ENCODE data around the gene GRK5.

- TF ChIP-seq, protein P1, sequence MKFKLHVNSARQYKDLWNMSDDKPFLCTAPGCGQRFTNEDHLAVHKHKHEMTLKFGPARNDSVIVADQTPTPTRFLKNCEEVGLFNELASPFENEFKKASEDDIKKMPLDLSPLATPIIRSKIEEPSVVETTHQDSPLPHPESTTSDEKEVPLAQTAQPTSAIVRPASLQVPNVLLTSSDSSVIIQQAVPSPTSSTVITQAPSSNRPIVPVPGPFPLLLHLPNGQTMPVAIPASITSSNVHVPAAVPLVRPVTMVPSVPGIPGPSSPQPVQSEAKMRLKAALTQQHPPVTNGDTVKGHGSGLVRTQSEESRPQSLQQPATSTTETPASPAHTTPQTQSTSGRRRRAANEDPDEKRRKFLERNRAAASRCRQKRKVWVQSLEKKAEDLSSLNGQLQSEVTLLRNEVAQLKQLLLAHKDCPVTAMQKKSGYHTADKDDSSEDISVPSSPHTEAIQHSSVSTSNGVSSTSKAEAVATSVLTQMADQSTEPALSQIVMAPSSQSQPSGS (CRISPR knock-in tag; IDR thresholded peaks at IDR 0.05) = no peak
- TF ChIP-seq, protein P2, sequence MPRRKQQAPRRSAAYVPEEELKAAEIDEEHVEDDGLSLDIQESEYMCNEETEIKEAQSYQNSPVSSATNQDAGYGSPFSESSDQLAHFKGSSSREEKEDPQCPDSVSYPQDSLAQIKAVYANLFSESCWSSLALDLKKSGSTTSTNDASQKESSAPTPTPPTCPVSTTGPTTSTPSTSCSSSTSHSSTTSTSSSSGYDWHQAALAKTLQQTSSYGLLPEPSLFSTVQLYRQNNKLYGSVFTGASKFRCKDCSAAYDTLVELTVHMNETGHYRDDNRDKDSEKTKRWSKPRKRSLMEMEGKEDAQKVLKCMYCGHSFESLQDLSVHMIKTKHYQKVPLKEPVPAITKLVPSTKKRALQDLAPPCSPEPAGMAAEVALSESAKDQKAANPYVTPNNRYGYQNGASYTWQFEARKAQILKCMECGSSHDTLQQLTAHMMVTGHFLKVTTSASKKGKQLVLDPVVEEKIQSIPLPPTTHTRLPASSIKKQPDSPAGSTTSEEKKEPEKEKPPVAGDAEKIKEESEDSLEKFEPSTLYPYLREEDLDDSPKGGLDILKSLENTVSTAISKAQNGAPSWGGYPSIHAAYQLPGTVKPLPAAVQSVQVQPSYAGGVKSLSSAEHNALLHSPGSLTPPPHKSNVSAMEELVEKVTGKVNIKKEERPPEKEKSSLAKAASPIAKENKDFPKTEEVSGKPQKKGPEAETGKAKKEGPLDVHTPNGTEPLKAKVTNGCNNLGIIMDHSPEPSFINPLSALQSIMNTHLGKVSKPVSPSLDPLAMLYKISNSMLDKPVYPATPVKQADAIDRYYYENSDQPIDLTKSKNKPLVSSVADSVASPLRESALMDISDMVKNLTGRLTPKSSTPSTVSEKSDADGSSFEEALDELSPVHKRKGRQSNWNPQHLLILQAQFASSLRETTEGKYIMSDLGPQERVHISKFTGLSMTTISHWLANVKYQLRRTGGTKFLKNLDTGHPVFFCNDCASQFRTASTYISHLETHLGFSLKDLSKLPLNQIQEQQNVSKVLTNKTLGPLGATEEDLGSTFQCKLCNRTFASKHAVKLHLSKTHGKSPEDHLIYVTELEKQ (CRISPR knock-in tag; IDR thresholded peaks at IDR 0.05) = no peak
- TF ChIP-seq, protein P3, sequence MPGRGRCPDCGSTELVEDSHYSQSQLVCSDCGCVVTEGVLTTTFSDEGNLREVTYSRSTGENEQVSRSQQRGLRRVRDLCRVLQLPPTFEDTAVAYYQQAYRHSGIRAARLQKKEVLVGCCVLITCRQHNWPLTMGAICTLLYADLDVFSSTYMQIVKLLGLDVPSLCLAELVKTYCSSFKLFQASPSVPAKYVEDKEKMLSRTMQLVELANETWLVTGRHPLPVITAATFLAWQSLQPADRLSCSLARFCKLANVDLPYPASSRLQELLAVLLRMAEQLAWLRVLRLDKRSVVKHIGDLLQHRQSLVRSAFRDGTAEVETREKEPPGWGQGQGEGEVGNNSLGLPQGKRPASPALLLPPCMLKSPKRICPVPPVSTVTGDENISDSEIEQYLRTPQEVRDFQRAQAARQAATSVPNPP (IDR thresholded peaks at IDR 0.05; ENCODE audit: borderline replicate concordance, insufficient read depth, insufficient read length) = no peak
- TF ChIP-seq NFYB (IDR thresholded peaks at IDR 0.05; ENCODE audit: extremely low read depth, insufficient read length) (peak; percentile 25), ZNF57 (CRISPR knock-in tag; IDR thresholded peaks at IDR 0.05) (no peak), POLR2AphosphoS2 (IDR thresholded peaks at IDR 0.05; ENCODE audit: low read length) (no peak), KDM1A (IDR thresholded peaks at IDR 0.05) (no peak), HMGN3 (IDR thresholded peaks at IDR 0.05; ENCODE audit: borderline replicate concordance, extremely low read depth, insufficient read length, low read depth, low read length) (no peak), XRCC5 (IDR thresholded peaks at IDR 0.05; ENCODE audit: low read depth, low read length) (no peak)
These were observed 171.3 kb downstream of the GRK5 start for GRCh38 chr10:119378737-119379067.

All from K562 (cell line).